ENCODE data around the gene ARHGAP25.
A peak's percentile ranks its signal among the peaks of the same experiment; 100 is the strongest.
"Not testable (repeated sequence)": the region's sequence is repeated elsewhere in the genome, so short reads cannot be mapped to it uniquely, and the experiment has no call there.

The ARHGAP25 gene

DNA sequence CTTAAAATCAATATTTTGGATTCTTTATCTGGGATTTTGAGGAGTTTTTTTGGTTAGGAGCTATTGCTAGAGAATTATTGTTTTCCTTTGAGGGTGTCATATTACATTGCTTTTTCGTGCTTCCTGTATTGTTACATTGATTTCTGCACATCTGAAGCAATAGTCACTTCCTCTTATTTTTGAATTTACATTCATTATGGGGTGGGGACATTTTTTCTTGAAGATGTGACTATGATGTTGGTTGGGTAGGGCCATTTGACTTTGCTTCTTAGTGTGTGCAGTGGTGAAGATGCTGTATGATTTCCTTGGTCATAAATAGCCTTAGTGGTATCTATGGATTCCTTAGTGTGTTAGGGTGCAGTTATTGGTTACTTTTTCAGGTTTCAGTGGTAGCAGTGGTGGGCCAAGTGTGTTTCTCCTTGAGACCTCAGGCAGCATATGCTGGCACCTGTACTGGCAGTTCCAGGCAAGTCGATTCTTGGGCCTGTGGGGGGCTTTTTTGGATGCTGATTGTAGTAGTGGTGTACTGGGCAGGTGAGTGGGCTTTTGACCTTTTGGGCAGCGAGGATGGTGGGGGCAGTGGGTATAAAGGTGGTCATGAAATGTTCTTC is 61.8 kb downstream of the ARHGAP25 start:
- DNase-seq (ENCODE audit: low read depth) = no peak

DNA sequence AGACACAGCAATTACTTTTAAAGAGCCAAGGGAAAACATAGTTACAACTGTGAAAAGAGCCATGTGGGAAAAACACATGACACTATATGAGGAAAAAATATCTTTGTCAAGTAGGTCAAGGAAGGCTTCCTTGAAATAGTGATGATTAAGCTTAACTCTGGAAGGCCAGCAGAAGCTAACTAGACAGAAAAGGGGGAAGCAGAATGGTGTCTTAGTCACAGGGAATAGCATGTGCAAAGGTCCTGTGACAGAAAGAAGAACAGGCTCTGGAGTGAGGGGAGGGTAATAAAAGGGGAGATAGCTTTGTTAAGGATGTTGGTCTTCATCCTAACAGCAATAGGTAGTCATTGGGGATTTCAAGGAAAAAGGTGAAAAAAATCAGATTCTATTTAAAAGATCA is 64.0 kb downstream of the ARHGAP25 start:
- no peak for DNase-seq (ENCODE audit: low read depth)

DNA sequence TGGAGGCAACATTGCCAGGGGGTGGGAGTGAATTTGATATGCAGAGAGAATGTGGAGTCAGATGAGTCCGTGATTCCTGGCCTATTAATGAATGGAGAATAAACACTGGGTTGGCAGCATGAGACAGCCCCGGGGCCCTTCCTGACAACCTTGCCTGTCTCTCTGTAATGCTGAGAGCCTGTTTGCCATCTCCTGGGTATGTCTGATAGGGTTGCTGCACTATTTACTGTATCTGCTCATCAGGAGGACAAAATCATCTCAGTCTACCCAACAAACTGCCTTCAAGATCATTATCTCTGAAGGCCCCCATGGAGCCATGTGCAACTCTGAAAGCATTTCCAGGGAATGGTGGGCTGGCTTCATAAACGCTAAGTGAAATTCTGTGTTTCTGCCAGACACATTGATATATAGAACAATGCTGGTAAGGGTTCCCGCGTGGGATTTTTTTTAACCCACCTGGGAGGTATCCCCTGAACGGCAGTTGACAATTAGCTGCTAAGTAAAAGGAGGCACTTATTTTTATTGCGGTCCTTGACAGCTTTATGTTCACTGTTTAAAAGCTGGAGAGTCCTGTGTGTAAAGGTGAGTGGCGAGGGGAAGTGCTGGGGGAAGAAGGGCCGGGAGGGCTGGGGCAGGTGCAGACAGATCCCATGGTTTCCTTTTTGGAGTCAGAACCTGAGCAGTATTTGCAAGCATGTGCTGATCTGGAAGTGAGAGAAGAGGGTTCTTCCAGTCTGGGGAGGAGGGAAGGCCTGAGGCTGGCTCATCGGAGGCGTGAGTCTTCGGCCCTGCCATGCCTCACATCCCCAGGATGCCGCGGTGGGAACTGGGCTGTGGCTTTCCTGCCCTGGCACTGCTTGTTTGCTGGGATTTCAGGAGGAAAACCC is 64.8 kb downstream of the ARHGAP25 start:
- DNase-seq (ENCODE audit: low read depth) = no peak

DNA sequence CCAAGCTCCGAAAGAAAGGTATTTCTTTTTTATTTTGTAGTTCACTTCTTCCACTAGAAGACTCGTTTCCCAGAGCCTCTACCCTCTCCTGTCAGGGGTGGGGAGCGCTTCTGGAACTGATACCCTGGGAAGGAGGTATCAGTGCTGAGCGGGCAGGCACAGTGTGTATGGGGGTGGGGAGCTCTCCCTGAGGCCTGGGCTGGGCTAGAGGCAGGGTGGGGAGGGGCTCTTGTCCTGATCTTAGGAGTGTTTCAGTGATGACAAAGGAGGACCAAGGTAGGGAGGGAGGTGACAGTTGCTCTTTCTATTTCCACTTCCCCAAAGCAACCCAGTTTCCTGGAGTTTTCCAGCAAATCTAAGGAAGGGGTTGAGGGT is 65.4 kb downstream of the ARHGAP25 start:
- no peak for DNase-seq (ENCODE audit: low read depth)

DNA sequence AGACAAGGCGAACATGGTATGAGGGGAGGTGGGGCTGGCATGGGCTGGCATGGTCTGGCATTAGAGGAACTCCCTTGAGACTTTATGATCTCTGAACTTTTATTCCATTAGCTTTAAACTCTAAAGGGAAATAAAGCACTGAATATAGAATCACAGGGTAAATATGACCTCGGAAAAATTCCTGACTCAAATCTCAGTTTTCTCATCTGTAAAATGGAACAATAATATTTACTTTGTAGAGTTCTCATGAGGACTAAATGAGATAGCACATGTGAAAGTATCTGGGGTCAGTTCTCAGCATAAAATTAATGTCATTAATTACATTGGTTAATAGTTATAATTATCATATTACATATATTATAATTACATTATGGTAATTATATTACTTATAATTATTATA is 65.9 kb downstream of the ARHGAP25 start:
- DNase-seq (ENCODE audit: low read depth) = no peak

DNA sequence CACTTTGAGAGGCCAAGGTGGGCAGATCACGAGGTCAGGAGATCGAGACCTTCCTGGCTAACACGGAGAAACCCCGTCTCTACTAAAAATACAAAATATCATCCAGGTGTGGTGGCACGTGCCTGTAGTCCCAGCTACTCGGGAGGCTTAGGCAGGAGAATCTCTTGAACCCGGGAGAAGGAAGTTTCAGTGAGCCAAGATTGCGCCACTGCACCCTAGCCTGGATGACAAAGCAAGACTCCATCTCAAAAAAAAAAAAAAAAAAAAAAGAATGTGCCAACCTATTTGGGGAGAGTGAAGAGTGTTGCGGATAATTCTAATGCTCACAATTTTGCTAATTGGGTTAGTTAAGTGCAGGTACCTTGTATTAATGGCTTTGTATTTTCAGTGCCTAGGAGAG is 67.5 kb downstream of the ARHGAP25 start:
- not testable (repeated sequence) for DNase-seq (ENCODE audit: low read depth)

DNA sequence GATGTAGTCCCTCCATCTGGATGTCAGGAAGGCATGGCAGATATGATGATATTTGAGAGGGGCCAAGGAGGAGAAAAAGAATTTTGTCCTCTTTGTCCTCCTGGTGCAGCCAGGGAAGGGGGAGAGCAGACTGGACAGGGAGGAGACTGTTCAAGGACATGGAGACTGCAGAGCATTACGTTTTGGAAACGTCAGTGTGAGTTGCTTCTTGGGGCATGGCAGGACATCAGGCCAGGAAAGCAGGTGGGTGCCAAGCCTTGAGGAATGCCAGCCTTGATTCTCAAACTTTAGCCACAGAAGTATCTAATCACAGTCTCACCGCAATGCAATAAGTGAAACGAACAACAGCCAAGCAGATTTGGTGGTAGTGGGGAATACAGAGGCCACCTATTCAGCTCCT is 70.4 kb downstream of the ARHGAP25 start:
- no peak for DNase-seq (ENCODE audit: low read depth)

DNA sequence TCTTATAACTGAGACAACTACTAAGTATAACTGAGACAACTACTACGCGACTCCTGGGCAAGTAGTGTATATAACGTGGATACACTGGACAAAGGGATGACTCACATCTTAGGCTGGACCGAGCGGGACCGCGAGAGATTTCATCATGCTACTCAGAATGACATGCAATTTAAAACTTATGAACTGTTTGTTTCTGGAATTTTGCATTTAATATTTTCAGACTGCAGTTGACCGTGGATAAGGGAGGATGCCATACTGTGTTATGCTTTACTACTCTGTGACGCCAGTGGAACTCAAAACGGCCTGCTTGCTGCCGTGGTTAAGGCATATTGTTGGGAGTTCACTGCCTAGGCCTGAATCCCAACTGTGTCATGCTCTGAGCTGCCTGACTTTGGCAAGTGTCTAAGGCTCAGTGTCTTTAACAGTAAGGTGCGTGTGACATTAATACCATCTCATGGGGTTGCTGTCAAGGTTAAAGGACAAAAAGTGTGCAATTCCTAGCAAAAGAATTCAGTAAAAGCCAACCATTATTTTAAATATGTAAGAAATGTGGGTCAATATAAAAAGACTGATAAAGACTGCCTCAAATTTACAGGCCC is 72.0 kb downstream of the ARHGAP25 start:
- peak; percentile 59 for DNase-seq (ENCODE audit: low read depth)

DNA sequence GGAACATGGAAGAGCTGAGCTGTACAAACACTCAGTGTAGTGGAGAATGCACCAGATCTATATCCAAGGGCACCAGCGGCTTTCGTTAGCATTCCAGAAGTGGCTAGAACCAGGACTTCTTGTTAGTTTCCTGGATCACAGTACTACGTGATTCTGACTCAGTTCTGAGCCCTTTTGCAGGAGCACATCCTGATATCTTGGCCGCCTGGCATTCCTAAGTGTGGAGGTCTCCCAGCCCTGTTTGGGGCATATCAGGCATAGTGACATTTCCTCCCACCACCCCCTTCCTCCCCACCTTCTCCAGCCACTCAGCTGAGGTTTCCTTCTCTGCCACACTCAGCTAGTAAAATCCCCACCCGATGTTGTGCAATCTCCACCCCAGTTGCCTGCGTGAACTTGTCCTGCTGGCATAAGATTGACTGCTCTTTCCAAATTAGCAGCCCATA is 73.2 kb downstream of the ARHGAP25 start:
- peak; percentile 60 for DNase-seq (ENCODE audit: low read depth)

DNA sequence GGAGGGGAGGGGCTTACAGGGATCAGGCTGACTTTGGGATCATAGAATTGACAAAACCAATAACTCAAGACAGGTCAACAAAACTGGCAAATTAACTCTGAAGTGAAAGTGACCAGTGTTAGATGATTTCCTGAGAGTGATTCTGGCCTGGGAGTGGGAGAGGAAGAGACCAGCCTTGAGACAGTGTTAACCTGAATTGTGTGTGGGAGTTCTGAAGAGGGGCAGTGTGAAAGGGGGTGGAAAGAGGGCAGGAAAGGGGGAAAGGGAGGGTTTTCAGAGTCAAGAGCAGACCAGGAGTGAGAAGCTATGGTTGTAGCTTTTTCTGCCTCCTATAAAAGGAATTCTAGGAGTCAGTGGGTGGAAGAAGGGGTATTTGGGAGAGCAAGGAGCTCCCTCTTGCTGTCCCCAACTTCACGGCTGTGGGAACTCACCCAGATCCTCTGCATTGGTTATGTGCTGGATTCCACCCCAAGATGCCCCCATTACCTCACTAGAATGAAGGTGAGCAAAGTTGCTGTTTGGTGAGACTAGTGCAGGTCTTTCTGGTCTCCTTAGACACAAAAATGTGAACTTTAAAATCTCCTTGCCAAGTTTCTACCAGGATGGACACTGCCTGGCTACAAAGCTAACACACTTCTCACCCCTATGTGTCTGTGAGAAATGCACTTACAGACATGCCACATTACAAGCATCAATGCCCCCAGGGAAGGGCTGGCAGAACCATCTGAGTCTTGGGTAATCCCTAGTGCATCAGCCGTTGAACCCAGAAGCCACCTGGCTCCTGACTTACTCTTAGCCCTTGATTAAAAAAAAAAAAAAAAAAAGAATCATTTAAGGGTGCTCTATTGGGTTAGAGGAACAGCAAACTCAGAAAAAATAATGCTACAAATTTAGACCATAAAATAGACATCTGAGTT is 75.0 kb downstream of the ARHGAP25 start:
- DNase-seq (ENCODE audit: low read depth) = no peak

DNA sequence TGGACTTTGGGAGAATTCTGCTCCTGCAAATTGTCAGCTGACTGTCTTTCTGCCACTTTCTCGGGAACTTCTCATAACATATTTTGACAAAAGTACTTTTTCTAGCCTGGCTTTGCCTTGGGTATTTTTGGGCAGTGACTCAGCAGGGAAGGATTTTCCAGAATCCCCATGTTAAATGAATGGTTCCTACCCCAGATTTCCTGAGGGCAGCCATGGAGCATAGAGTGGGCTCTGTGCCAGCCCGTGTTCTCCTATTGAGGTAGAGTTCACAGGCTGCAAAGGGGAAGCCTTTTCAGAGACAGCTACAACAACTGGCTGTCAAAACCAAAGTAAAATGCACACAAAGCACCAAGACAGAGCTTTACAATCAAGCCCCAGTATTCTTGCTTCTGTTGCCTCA is 76.8 kb downstream of the ARHGAP25 start:
- DNase-seq (ENCODE audit: low read depth) = peak; percentile 79

DNA sequence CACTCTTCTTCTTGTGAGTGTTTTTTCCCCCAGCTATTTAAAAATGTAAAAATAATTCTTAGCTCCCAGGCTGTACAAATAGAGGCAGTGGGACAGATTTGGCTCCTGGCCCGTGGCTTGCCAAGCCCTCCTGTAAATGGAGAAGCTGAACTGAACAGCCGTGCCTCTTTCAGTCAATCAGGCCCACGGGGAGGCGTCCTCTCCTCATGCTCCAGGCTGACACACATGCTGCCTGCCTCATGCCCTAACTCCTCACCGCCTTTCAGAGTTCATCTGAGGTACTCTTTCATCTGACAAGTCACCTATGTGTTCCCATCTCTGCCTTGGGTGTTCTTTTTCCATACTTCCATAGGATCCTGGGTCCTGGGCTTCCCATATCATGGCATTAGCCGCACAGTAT is 77.6 kb downstream of the ARHGAP25 start:
- DNase-seq (ENCODE audit: low read depth) = no peak

DNA sequence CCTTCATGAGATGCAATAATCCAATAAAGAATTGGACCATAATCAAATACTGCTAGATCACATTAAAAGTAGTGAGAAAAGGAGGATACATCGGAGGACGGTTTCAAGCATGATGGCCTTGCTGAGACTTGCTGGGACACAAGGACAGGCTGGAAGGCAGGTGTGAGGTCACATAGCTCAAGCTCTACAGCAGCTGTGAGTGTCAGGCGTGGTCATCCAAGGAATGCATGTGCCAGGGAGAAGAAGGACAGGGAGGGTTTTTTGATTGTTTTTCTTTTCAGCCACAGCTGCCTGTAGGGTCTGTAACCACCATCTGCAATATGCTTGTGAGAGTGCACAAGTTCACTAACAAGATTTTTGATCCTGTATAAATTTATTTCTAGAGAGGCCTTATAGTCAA is 79.0 kb downstream of the ARHGAP25 start:
- no peak for DNase-seq (ENCODE audit: low read depth)

DNA sequence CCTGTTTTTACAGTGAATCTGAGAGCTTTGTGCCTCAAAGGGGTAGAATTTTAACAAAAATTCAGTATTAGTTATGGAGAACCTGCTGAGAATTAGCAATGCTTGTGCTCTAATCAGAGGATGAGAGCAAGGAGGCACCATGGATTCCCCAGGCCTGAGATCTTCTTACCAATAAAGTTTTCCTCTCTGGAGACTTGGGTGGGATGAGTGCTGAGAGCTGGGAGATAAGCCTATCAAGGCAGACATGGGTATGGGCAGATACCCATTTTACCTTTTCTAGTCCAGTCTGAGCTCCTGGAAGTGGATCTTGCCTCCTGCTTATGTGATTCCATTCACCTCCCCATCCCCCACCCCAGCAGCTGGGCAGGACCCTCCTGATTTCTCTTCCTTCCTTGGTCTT is 82.7 kb downstream of the ARHGAP25 start:
- DNase-seq (ENCODE audit: low read depth) = no peak

DNA sequence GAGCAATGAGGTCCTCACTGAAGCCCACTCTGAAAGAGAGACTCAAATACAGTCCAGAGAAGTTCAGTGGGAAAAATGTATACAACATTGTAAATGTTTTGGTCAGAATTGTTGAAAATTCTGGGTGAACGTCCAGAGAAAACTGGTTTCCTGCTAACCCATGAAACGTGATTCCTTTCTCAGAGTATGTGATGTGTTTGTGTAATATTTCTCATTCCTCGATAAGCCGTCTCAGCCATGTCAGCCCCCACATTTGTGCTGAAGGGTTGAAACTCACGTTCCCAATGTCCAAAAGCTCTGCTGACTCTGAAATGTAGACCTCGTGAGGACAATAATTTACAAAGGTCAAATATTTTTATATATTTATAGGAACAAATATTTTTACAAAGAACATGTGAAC is 84.9 kb downstream of the ARHGAP25 start:
- no peak for DNase-seq (ENCODE audit: low read depth)

DNA sequence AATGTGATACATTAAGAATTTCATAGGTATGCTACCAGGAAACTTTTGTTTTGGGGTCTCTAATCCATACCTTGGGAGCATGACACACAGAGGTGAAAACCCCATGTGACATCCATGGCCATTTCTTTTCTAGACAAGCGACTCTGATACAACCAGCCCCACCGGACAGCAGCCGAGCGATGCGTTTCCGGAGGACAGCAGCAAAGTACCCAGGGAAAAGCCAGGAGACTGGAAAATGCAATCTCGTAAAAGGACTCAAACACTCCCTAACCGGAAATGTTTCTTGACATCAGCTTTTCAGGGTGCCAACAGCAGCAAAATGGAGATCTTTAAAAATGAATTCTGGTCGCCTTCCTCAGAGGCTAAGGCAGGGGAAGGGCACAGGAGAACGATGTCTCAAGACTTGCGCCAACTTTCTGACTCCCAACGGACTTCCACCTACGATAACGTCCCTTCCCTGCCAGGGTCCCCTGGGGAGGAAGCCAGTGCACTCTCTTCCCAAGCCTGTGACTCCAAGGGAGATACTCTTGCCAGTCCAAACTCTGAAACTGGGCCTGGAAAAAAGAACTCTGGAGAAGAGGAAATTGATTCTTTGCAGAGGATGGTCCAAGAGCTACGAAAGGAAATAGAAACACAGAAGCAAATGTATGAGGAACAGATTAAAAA is 87.7 kb downstream of the ARHGAP25 start:
- no peak for DNase-seq (ENCODE audit: low read depth)

DNA sequence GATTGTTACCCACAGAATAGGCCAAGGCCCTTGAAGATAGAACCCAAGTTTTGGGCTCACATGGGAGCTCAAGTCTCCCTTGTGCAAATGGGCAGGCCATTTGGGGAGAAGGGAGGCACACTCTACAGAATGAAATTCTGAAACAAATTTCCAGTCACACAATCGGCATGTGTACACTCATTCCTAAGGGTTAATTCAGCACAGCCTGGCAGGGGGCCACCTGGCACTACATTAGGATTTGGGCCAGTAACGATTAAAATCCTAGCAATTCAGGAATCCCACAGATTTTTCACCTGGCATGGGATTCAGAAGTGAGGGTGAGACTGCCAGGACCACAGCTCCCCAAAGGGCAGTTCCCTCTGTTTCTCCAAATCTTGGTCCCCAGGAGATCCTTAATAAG is 90.2 kb downstream of the ARHGAP25 start:
- DNase-seq (ENCODE audit: low read depth) = peak; percentile 88

DNA sequence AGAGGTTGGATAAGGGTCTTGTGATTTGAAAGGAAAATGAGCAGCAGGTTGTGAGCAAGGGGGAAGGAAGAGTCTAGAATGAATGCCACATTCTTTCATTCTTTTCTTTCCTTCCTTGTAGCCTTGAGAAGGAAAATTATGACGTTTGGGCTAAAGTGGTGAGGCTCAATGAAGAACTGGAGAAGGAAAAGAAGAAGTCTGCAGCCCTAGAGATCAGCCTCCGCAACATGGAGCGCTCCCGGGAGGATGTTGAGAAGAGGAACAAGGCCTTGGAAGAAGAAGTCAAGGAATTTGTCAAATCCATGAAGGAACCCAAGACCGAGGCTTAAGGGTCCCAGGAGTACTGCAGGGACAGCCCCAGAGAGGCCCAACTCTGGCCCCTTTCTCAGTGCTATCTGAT is 91.3 kb downstream of the ARHGAP25 start:
- DNase-seq (ENCODE audit: low read depth) = no peak

DNA sequence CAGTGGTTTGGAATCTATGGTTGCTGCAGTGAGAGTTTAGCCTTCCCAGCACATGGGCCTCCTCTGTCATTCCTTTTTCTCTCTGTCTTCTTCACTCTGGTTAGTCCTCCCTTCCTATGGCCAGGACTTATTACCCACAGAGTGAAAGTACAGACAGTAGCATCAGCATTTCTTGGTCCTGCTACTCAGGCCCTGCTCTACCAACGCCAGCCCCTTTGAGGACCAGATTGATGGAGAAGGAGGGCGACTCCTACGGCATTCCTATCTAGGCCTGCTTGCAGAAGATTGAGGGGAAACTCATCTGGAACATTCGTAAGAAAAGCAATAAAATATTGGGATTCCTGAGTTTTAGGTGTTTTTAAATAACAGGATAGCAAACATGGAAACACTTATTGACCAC is 93.1 kb downstream of the ARHGAP25 start:
- DNase-seq (ENCODE audit: low read depth) = peak; percentile 53

DNA sequence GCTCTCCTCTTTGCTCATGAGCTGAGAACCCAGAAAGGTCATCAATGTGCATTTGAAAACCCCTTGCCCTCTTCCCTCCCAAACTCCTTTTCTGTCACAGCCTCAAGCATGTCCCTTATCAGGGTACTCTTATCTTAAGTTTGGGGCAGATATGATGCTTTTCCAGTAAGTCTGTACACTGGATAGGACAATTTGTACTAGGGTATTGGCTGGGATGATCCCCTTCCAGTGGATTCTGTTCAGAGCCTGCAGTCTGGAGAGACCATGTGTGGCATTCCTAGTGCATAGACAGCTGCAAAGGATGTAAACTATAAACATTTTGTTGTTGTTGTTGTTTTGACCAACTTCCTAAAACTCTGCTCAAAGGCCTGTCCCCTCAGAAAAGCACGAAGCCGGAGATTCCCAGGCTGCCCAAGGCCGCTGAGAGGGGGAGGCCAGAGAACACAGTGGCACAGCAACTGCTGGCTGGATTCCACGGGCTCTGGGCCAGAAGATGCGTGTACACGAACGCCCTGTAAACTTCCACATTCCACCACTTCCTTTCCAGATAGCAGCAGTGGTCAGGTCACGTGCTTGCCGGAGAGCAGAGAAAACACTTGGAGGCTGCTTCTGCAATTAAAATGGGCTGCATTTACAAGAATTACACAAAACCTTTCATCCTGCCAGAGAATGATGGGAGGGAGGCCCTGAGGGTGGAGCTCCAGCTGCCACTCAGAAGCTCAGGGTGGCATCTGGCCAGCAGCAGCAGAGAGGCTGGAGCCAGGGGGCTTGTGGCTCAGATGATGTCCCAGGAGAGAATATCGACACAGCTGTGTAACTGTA is 94.5 kb downstream of the ARHGAP25 start:
- peak; percentile 98 for DNase-seq (ENCODE audit: low read depth)

DNA sequence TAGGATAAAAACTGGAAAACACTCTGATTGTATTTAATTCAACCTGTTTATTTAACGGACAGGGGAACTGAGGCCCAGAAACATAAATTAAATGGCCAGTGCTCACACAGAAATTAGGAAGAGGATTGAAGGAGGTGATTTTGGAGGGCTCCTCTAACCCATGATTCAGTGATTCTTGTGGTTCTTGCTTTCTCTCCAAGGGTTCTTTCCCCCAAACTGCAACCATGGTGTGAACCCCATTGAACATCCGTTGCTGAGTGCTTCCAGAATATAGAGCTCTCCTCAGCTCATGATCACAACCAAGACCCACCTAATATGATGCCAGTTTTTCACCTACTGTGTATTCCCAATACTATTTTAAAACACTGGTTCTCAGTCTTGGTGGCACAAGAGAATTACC is 95.1 kb downstream of the ARHGAP25 start:
- no peak for DNase-seq (ENCODE audit: low read depth)
